Urothelium cell line (cell line): Measurements from ENCODE around the gene CAPN12.

ENCODE experiments used
- DNase-seq: peaks from one replicate; pipeline ENCODE4 v3.0.0; 2011; ENCODE audit warnings: low spot score, mixed read lengths
- FAIRE-seq: peaks from 2 replicates; lab custom pipeline; 2011; peaks lifted over from hg19 to GRCh38; lab: Jason Lieb, UNC

The CAPN12 gene

GRCh38 chr19:38699647-38700349 lies 44.5 kb downstream of the CAPN12 start:
- no peak for DNase-seq
- no peak for FAIRE-seq

GRCh38 chr19:38699027-38699346 lies 45.3 kb downstream of the CAPN12 start:
- DNase-seq (no peak), FAIRE-seq (no peak)

DNA sequence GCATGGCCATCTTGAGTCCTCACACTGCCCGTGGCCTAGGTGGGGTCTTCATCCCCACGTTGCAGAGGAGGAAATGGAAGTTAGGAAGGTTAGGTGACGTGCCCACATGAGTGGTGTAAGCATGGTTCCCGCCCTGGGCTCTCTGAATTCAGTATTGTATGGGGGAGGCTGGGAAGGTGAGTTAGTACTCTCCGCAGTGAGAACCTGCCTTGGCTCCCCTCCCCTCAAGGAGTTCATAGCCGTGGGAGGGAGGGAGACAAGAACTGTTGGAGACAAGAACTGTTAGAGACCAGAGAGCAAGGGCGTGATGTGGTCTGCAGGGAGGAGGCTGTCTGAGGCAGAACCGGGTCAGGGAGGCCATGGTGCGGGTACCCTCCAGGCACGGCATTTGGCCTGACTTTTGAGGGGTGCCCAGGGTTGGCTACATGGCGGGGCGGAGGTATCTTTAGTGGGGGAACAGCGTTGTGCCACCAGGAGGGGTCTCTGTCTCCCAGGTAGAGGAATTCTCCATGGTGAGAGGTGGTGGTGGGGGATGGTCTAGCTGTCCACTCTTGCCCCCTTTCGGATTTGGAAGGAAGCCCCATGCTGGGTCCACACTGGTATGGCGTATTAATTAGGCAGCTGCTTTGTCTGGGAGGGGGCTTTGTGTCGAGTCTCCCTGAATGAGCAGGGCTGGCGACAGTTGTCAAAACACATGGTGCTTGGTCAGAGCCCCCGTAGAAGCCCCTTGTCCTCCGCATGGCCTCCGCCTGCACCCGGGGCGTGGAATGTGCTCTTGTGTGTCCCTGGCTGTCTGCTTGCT lies 45.8 kb downstream of the CAPN12 start:
- DNase-seq (no peak), FAIRE-seq (no peak)

GRCh38 chr19:38697641-38698071 lies 46.6 kb downstream of the CAPN12 start:
- DNase-seq, result no peak
- peak; percentile 17 for FAIRE-seq

DNA sequence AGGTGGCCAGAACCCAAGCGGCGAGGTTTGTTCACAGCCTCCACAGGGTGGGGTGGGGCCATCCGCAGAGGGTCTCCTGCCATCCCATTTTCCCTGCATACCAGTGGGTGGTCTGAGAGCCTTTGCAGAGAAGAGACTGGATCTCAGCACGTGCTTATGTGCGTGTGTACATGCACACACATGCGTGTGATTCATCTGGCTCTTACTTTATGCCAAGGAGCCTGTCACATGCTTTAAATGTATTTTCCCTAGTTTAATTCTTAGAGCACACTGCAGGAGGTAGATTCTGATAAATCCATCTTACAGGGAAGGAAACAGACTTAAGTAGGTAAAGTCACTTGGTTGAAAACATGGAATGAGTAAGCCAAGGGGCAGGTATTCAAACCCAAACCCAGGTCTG lies 47.1 kb downstream of the CAPN12 start:
- no peak for DNase-seq
- no peak for FAIRE-seq

DNA sequence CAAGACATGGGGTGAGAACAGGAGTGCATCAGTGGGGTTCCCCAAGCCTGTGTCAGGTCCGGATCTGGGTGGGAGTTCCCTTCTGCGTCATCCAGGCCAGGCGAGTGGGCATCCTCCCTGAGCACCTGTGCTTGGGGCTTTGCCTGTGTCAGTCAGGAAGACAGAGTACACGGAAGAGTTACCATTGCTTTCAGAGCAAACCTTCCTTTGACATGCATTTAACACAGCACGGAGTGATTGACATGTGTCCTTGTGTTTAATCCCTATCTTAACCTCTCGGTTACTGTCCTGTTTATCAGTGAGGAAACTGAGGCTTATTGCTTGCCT lies 47.6 kb downstream of the CAPN12 start:
- no peak for FAIRE-seq
- no peak for DNase-seq

GRCh38 chr19:38695832-38696728 lies 48.2 kb downstream of the CAPN12 start:
- DNase-seq (no peak), FAIRE-seq (no peak)

DNA sequence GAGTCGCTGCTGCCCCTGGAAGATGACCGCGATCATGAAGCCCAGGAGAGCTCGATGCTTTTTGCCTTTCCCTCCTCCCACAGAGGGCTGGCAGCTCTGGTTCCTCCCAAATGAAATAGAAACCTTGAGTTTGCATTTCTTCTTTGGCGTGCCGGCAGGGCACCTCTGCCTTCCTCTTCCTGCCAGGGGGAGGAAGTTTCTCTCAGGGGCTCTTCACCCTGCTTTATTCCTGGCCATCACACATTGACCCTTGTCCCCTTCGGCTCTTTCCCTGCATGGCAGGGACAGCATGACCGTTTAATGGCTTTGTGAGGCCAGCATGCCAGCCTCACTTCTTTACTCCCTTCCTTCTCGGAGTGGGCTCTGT lies 49.0 kb downstream of the CAPN12 start:
- FAIRE-seq (no peak), DNase-seq (no peak)

GRCh38 chr19:38693380-38694223 lies 50.7 kb downstream of the CAPN12 start:
- DNase-seq (peak; percentile 92), FAIRE-seq (peak; percentile 75)

DNA sequence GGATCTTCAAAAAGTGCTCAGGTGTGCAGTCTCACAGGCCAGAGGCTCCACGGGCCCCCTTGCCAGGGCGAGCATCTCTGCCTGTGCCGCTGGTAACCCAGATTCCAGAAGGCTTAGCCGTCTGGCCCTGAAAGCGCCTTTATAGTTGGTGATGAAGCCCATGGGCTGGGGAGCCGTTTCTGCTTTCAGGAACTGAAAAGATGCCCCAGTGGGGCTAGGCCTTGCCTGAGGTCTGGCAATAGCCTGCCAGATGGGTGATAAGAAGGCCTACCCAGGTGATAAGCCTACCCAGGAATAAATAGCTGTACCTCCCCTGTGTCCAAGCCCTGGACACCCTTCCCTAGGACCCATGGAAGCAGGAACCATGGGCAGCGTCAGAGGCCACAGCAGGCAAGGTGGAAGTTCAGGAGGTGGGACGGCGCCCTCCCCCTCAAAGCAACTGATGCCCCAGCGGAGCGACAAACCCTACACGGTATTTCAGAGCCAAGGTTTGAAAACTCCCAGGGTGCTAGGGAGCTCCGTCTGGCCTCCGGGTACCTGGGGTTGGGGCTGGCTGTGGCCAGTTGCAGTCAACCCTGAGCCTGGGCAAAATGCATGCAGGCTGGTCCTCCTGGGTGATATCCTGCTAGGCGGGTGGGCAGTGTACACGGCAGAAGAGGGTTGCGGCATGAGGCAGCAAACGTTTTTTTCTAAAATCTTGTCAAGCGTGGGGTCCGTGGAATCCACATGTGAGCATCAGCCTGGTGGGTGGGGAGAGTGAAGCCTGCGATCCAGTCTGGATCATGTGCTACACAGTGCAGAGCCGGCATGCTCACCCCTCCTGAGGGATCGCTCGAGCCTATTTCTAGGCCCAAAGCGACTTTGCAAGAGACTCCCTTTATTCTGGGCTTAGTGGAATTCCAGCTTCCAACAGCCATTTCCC lies 51.6 kb downstream of the CAPN12 start:
- FAIRE-seq (no peak), DNase-seq (peak; percentile 35)

DNA sequence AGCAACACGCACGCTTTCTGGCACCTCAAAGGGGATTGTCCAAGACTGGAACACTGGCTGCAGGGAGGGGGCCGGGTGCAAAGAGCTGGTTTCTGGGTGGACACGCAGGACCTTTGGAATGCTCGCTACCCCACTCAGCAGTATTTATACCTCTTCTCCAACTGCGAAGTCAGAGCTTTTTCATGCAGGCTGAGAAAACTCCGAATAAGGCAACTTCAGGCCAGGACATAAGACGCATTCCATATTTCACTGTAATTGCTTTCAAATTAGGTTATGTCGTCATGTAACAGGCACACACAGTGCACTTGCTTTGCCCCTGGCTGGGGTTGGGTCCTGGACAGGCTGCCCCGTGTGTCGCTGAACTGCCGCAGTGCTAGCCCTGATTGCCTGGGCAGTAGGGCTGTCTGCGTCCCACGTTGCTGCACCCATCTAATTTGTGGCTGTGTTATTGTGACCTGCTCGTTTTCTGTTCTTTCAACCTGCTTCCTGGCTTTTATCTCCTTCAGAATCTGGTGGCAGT lies 52.3 kb downstream of the CAPN12 start:
- peak; percentile 87 for DNase-seq

DNA sequence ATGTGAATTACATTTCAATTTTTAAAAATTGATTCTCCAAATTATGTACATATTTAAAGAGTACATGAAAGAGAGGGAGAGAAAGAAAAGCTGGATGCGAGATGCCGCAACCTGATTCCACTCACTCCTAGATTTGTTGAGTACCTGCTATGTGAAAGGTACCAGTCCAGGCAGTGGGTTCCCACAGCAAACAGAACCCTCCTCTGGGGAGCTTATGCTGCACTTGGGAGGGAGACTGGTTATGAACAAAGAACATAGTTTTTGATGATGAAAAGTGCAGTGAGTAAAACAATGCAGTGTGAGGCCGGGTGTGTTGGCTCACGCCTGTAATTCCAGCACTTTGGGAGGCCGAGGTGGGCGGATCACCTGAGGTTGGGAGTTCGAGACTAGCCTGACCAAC lies 53.4 kb downstream of the CAPN12 start:
- DNase-seq (no peak), FAIRE-seq (no peak)

More for the DNA sequence above, 52.3 kb downstream of the CAPN12 start:
- FAIRE-seq, result no peak

- DNase-seq, result no peak
- no peak for FAIRE-seq
These were observed 54.1 kb downstream of the CAPN12 start for GRCh38 chr19:38690146-38690545.

DNA sequence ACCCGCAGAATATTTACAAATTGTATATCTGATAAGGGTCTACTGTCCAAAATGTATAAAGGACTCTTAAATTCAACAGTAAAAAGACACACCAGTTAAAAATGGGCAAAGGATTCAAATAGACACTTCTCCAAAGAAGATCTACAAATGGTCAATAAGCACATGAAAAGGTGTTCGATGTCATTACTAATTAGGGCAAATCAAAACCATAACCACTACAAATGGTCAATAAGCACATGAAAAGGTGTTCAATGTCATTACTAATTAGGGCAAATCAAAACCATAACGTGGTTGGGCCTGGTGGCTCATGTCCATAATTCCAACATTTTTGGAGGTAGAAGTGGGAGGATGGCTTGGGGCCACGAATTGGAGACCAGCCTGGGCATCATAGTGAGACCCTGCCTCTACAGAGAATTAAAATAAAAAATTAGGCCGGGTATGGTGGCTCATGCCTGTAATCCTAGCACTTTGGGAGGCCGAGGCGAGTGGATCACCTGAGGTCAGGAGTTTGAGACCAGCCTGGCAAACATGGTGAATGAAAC lies 56.4 kb downstream of the CAPN12 start:
- DNase-seq (no peak), FAIRE-seq (no peak)

GRCh38 chr19:38686530-38686888 lies 57.8 kb downstream of the CAPN12 start:
- FAIRE-seq, result no peak
- no peak for DNase-seq

- no peak for FAIRE-seq
These were observed 58.4 kb downstream of the CAPN12 start for GRCh38 chr19:38685666-38686529.

DNA sequence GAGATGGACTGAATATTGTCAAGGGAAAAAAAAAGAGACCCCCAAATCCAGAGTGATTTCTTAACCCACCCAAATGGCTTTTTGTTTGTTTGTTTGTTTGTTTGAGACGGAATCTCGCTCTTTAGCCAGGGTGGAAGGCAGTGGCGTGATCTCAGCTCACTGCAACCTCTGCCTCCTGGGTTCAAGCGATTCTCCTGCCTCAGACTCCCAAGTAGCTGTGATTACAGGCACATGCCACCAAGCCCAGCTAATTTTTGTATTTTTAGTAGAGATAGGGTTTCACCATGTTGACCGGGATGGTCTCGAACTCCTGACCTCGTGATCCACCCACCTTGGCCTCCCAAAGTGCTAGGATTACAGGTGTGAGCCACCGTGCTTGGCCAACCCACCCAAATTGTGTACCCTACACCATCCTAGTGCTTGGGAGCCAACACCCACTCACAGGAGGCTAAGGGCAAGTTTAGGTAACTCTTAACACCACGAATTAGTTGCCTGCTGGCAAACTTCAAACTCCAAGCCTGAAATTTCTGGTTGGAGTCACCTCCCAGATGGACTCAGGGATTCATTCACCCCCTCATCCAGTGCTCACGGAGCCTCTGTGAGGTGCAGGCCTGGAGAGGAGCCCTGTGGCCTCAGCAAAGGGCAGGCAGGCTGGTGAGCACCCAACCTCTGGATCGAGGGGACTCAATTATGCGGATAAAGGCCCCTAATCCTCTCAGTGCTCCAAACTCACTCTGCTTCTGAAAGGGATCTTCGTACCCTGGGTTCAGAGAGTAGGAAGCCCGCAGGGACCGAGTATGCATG lies 59.2 kb downstream of the CAPN12 start:
- DNase-seq, result no peak
- no peak for FAIRE-seq

More at GRCh38 chr19:38685666-38686529, 58.4 kb downstream of the CAPN12 start:
- DNase-seq, result peak; percentile 35
